ENCODE data around the gene ANXA4. TPM values are rescaled to one million over a fixed set of nuclear protein-coding genes. Genes with fewer than 3 reads are reported as not detected.

Gene ANXA4
- total RNA-seq, 1 experiment from 2014 or later = 9.5 TPM

DNA sequence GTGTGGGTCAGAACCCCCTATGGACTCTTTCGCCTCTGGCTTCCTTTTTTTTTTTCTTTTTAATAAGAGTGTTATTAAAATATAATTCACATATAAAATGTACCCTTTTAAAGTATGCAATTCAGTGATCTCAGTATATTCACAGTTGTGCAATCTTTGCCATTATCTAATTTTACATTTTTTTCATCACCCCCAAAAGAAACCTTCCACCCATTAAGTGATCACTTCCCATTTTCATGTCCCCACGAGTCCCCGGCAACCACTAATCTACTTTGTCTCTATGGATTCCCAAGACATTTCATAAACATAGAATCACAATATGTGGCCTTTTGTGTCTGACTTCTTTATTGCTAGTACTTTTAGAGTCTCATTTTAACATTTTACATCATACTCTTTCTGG lies 38.7 kb upstream of the ANXA4 start:
- ATAC-seq (no peak), DNase-seq (ENCODE audit: low spot score) (no peak)
- H3K9me3 Mint-ChIP-seq = no peaks in the 10 kb centered on the region
- ChIA-PET POLR2A (no interaction called here), CTCF (no interaction called here)
- H3K36me3 Mint-ChIP-seq = no peaks in the 10 kb centered on the region
- 0 out of 2 replicates have a peak, but pooled peaks cover 2% of the 10 kb centered on the region for H3K4me1 Mint-ChIP-seq
- H3K27ac Mint-ChIP-seq = no peak overlapping the region
- no peak for TF ChIP-seq TEAD1 (CRISPR knock-in tag; IDR thresholded peaks at IDR 0.05)
- TF ChIP-seq FOXP1 (CRISPR knock-in tag; IDR thresholded peaks at IDR 0.05; ENCODE audit: borderline replicate concordance) = no peak
- no peak for TF ChIP-seq ZNF671 (CRISPR knock-in tag; IDR thresholded peaks at IDR 0.05)
- no peak for TF ChIP-seq CREM (CRISPR knock-in tag; IDR thresholded peaks at IDR 0.05)
- TF ChIP-seq ZNF219 (CRISPR knock-in tag; IDR thresholded peaks at IDR 0.05; ENCODE audit: borderline replicate concordance) = no peak
- TF ChIP-seq, protein P1, sequence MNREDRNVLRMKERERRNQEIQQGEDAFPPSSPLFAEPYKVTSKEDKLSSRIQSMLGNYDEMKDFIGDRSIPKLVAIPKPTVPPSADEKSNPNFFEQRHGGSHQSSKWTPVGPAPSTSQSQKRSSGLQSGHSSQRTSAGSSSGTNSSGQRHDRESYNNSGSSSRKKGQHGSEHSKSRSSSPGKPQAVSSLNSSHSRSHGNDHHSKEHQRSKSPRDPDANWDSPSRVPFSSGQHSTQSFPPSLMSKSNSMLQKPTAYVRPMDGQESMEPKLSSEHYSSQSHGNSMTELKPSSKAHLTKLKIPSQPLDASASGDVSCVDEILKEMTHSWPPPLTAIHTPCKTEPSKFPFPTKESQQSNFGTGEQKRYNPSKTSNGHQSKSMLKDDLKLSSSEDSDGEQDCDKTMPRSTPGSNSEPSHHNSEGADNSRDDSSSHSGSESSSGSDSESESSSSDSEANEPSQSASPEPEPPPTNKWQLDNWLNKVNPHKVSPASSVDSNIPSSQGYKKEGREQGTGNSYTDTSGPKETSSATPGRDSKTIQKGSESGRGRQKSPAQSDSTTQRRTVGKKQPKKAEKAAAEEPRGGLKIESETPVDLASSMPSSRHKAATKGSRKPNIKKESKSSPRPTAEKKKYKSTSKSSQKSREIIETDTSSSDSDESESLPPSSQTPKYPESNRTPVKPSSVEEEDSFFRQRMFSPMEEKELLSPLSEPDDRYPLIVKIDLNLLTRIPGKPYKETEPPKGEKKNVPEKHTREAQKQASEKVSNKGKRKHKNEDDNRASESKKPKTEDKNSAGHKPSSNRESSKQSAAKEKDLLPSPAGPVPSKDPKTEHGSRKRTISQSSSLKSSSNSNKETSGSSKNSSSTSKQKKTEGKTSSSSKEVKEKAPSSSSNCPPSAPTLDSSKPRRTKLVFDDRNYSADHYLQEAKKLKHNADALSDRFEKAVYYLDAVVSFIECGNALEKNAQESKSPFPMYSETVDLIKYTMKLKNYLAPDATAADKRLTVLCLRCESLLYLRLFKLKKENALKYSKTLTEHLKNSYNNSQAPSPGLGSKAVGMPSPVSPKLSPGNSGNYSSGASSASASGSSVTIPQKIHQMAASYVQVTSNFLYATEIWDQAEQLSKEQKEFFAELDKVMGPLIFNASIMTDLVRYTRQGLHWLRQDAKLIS (CRISPR knock-in tag; IDR thresholded peaks at IDR 0.05; ENCODE audit: borderline replicate concordance) = no peak
- TF ChIP-seq, protein P2, sequence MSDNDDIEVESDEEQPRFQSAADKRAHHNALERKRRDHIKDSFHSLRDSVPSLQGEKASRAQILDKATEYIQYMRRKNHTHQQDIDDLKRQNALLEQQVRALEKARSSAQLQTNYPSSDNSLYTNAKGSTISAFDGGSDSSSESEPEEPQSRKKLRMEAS (CRISPR knock-in tag; IDR thresholded peaks at IDR 0.05) = no peak
- no peak for TF ChIP-seq NFYB (CRISPR knock-in tag; conservative IDR thresholded peaks at IDR 0.05; ENCODE audit: low read depth)
- TF ChIP-seq NFATC4 (CRISPR knock-in tag; IDR thresholded peaks at IDR 0.05) = no peak
- TF ChIP-seq, protein P3, sequence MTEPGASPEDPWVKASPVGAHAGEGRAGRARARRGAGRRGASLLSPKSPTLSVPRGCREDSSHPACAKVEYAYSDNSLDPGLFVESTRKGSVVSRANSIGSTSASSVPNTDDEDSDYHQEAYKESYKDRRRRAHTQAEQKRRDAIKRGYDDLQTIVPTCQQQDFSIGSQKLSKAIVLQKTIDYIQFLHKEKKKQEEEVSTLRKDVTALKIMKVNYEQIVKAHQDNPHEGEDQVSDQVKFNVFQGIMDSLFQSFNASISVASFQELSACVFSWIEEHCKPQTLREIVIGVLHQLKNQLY (CRISPR knock-in tag; IDR thresholded peaks at IDR 0.05) = no peak
- H3K4me3 Mint-ChIP-seq = no peak overlapping the region
- H3K27me3 Mint-ChIP-seq (ENCODE audit: low read depth) = no peaks in the 10 kb centered on the region

DNA sequence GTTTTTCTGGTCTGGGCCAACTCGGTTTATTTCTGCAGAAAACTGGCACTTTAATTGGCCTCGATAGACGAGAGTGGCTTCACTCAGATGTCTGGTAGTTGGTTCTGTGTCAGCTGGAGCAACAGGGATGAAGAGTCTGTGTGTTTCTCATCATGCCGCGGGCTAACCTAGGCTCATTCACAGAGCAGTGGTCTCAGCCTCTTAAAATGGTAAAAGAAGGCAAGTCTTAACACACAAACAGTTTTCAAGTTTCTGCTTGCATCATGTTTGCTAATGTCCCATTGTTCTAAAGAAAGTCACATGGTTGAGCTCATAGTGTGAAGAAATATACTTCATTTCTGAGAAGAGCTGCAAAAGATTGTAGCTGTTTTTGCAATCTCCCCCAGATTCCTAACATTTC lies 37.5 kb upstream of the ANXA4 start:
- ATAC-seq (no peak), DNase-seq (ENCODE audit: low spot score) (no peak)
- Mint-ChIP-seq H3K4me1 (peaks cover 3% of the 10 kb centered on the region), H3K4me3 (no peak overlapping the region), H3K36me3 (no peaks in the 10 kb centered on the region), H3K9me3 (no peaks in the 10 kb centered on the region), H3K27ac (no peak overlapping the region), H3K27me3 (ENCODE audit: low read depth) (no peaks in the 10 kb centered on the region)
- ChIA-PET POLR2A (no interaction called here), CTCF (interaction anchor here (1.6 kb wide), 1 partner anchor 20 kb away, joined by 7 read pairs; no protein-coding TSS in a partner anchor)
- TF ChIP-seq, protein P4, sequence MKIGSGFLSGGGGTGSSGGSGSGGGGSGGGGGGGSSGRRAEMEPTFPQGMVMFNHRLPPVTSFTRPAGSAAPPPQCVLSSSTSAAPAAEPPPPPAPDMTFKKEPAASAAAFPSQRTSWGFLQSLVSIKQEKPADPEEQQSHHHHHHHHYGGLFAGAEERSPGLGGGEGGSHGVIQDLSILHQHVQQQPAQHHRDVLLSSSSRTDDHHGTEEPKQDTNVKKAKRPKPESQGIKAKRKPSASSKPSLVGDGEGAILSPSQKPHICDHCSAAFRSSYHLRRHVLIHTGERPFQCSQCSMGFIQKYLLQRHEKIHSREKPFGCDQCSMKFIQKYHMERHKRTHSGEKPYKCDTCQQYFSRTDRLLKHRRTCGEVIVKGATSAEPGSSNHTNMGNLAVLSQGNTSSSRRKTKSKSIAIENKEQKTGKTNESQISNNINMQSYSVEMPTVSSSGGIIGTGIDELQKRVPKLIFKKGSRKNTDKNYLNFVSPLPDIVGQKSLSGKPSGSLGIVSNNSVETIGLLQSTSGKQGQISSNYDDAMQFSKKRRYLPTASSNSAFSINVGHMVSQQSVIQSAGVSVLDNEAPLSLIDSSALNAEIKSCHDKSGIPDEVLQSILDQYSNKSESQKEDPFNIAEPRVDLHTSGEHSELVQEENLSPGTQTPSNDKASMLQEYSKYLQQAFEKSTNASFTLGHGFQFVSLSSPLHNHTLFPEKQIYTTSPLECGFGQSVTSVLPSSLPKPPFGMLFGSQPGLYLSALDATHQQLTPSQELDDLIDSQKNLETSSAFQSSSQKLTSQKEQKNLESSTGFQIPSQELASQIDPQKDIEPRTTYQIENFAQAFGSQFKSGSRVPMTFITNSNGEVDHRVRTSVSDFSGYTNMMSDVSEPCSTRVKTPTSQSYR (CRISPR knock-in tag; IDR thresholded peaks at IDR 0.05) = no peak
- TF ChIP-seq IRF2 (CRISPR knock-in tag; IDR thresholded peaks at IDR 0.05; ENCODE audit: borderline replicate concordance, low read depth) = no peak
- TF ChIP-seq GABPB1 (CRISPR knock-in tag; IDR thresholded peaks at IDR 0.05) = no peak

- no peak for ATAC-seq
- Mint-ChIP-seq H3K27ac (no peak overlapping the region), H3K36me3 (peaks cover 4% of the 10 kb centered on the region; the same call in 1 of the 2 replicates), H3K4me3 (no peak overlapping the region), H3K27me3 (ENCODE audit: low read depth) (0 out of 2 replicates have a peak, but pooled peaks cover 3% of the 10 kb centered on the region), H3K9me3 (peaks cover 17% of the 10 kb centered on the region), H3K4me1 (peaks cover 16% of the 10 kb centered on the region)
- DNase-seq (ENCODE audit: low spot score) = no peak
- CTCF ChIA-PET = no interaction called here
- POLR2A ChIA-PET = no interaction called here
- TF ChIP-seq CREM (CRISPR knock-in tag; IDR thresholded peaks at IDR 0.05) = no peak
- TF ChIP-seq SOX15 (CRISPR knock-in tag; IDR thresholded peaks at IDR 0.05) = no peak
- TF ChIP-seq SMAD3 (CRISPR knock-in tag; IDR thresholded peaks at IDR 0.05; ENCODE audit: borderline replicate concordance) = no peak
- no peak for TF ChIP-seq JAZF1 (CRISPR knock-in tag; IDR thresholded peaks at IDR 0.05)
- TF ChIP-seq, protein P3 (CRISPR knock-in tag; IDR thresholded peaks at IDR 0.05) = no peak
- TF ChIP-seq STAT6 (CRISPR knock-in tag; conservative IDR thresholded peaks at IDR 0.05; ENCODE audit: low read depth) = no peak
- TF ChIP-seq, protein P5, sequence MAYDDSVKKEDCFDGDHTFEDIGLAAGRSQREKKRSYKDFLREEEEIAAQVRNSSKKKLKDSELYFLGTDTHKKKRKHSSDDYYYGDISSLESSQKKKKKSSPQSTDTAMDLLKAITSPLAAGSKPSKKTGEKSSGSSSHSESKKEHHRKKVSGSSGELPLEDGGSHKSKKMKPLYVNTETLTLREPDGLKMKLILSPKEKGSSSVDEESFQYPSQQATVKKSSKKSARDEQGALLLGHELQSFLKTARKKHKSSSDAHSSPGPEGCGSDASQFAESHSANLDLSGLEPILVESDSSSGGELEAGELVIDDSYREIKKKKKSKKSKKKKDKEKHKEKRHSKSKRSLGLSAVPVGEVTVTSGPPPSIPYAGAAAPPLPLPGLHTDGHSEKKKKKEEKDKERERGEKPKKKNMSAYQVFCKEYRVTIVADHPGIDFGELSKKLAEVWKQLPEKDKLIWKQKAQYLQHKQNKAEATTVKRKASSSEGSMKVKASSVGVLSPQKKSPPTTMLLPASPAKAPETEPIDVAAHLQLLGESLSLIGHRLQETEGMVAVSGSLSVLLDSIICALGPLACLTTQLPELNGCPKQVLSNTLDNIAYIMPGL (CRISPR knock-in tag; IDR thresholded peaks at IDR 0.05) = no peak
- no peak for TF ChIP-seq TCF7 (CRISPR knock-in tag; IDR thresholded peaks at IDR 0.05; ENCODE audit: low read depth)
These were observed 32.6 kb upstream of the ANXA4 start for GRCh38 chr2:69709290-69709689.
